ENCODE measurements around the gene PRSS56.

The PRSS56 gene

GRCh38 chr2:232573771-232574435 lies 53.7 kb downstream of the PRSS56 start:
- DNase-seq (ENCODE audit: low read depth), result no peak

DNA sequence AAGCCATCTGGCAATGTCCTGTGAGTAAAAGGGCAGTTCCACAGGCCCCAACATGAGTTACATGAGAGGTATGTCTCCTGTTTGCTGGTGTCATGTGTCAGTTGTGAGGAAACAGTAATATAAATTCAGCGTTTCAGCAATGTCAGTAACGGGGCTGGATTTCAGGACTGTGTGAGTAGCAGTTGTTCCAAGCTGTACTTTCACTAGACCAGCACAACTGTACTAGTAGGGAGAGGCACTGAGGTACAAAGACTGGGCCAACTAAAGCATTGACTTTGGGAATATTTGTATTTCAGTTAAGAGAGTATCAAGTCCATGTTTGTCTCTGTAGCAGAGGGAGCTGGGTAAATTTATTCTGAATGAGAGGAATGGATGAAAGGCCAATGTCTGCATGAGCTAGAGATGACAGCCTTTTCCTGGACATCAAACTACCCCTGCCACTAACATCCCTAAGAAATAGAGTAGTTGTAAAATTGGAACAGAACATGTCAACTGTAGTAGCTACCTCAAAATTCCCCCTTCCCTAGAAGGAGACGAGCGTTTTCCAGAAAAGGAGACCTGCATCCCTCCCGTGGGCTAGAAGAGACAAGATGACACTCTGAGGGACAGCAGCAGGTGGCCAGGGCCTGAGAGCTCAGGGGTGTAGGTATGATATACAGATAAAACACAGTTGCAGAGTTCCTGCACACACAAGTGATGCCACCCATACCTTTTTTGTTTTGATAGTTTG lies 54.7 kb downstream of the PRSS56 start:
- no peak for DNase-seq (ENCODE audit: low read depth)

Measured in activated gamma-delta T cell treated with anti-CD3 and anti-CD28 coated beads, Interleukin-2, amount 50 U/mL, for 16 hours (primary cell).